WTC11 (cell line): ENCODE results near the gene SUPT3H. TPM values are rescaled to one million over a fixed set of nuclear protein-coding genes. Genes with fewer than 3 reads are reported as not detected.

Experiments used
- ATAC-seq: fragments of 200-7000 bp; cut with Tn5 transposase; 2 replicates; pipeline ENCODE4 v1.10.0; 2021; ENCODE audit warnings: mild to moderate bottlenecking, moderate library complexity
- CTCF ChIA-PET: fragments of 300-600 bp; sonication (Branson Sonifier 250); formaldehyde crosslinking; loops from one replicate; lab custom pipeline; 2021; ENCODE audit warnings: antibody characterized with exemption; lab: Charles Lee
- POLR2A ChIA-PET: fragments of 350-600 bp; sonication (Branson Sonifier 250); formaldehyde crosslinking; loops from one replicate; lab custom pipeline; 2021; ENCODE audit warnings: antibody characterized with exemption; lab: Charles Lee
- DNase-seq: peaks from one replicate; pipeline ENCODE4 v3.0.0; 2021; ENCODE audit warnings: low spot score
- H3K27ac Mint-ChIP-seq: 2 replicates; pipeline ENCODE4 v1.8.0; 2021; ENCODE audit warnings: mixed read lengths
- H3K27me3 Mint-ChIP-seq: 2 replicates; pipeline ENCODE4 v1.8.0; 2021; ENCODE audit warnings: low read depth, mild to moderate bottlenecking, moderate library complexity, mixed read lengths
- H3K36me3 Mint-ChIP-seq: 2 replicates; pipeline ENCODE4 v1.8.0; 2021; ENCODE audit warnings: mixed read lengths
- H3K4me1 Mint-ChIP-seq: 2 replicates; pipeline ENCODE4 v1.8.0; 2022; ENCODE audit warnings: mixed read lengths
- H3K4me3 Mint-ChIP-seq: 2 replicates; pipeline ENCODE4 v1.8.0; 2021; ENCODE audit warnings: mild to moderate bottlenecking, moderate library complexity, mixed read lengths
- H3K9me3 Mint-ChIP-seq: 2 replicates; pipeline ENCODE4 v1.8.0; 2021; ENCODE audit warnings: mixed read lengths
- AR ChIP-seq: fragments of 250-450 bp; sonication (Bioruptor Pico); IDR thresholded peaks from 2 replicates; pipeline ENCODE4 v1.9.0; 2021; ENCODE audit warnings: mild to moderate bottlenecking
- CREB1 ChIP-seq: sonication (generic); formaldehyde crosslinking; IDR thresholded peaks from 2 replicates; pipeline ENCODE4 v1.8.0; 2023; ENCODE audit warnings: mild to moderate bottlenecking, missing genetic modification reagents
- ELF4 ChIP-seq: sonication (generic); formaldehyde crosslinking; IDR thresholded peaks from 2 replicates; pipeline ENCODE4 v1.8.1; 2022; ENCODE audit warnings: low read depth, mild to moderate bottlenecking, moderate library complexity, missing genetic modification reagents
- ERG ChIP-seq: fragments of 250-450 bp; sonication (Bioruptor Pico); IDR thresholded peaks from 2 replicates; pipeline ENCODE4 v1.8.0; 2021; ENCODE audit warnings: mild to moderate bottlenecking
- FOXK1 ChIP-seq: sonication (generic); formaldehyde crosslinking; IDR thresholded peaks from 2 replicates; pipeline ENCODE4 v1.8.0; 2022; ENCODE audit warnings: mild to moderate bottlenecking, moderate library complexity, missing genetic modification reagents
- FOXP4 ChIP-seq: sonication (generic); formaldehyde crosslinking; IDR thresholded peaks from 2 replicates; pipeline ENCODE4 v1.8.0; 2022; ENCODE audit warnings: mild to moderate bottlenecking, missing genetic modification reagents
- GABPB1 ChIP-seq: sonication (generic); formaldehyde crosslinking; IDR thresholded peaks from 2 replicates; pipeline ENCODE4 v1.8.1; 2023; ENCODE audit warnings: mild to moderate bottlenecking, missing genetic modification reagents
- HMGA2 ChIP-seq: fragments of 250-450 bp; sonication (Bioruptor Pico); IDR thresholded peaks from 2 replicates; pipeline ENCODE4 v1.4.0; 2021; ENCODE audit warnings: mild to moderate bottlenecking, moderate library complexity
- NR2C2 ChIP-seq: sonication (generic); formaldehyde crosslinking; IDR thresholded peaks from 2 replicates; pipeline ENCODE4 v1.8.0; 2022; ENCODE audit warnings: mild to moderate bottlenecking, missing genetic modification reagents
- RORB ChIP-seq: fragments of 250-450 bp; sonication (Bioruptor Pico); IDR thresholded peaks from 2 replicates; pipeline ENCODE4 v1.9.0; 2021; ENCODE audit warnings: mild to moderate bottlenecking
- SMAD4 ChIP-seq: sonication (generic); formaldehyde crosslinking; IDR thresholded peaks from 2 replicates; pipeline ENCODE4 v1.8.0; 2022; ENCODE audit warnings: mild to moderate bottlenecking, missing genetic modification reagents
- TCF7 ChIP-seq: sonication (generic); formaldehyde crosslinking; IDR thresholded peaks from 2 replicates; pipeline ENCODE4 v1.8.0; 2022; ENCODE audit warnings: mild to moderate bottlenecking, low read depth, missing genetic modification reagents, moderate library complexity
- USF1 ChIP-seq: sonication (generic); formaldehyde crosslinking; IDR thresholded peaks from 2 replicates; pipeline ENCODE4 v1.8.0; 2022; ENCODE audit warnings: mild to moderate bottlenecking, missing genetic modification reagents
- USF2 ChIP-seq: sonication (generic); formaldehyde crosslinking; IDR thresholded peaks from 2 replicates; pipeline ENCODE4 v1.8.1; 2023; ENCODE audit warnings: mild to moderate bottlenecking, missing genetic modification reagents, moderate library complexity
- ZBTB43 ChIP-seq: sonication (generic); formaldehyde crosslinking; IDR thresholded peaks from 2 replicates; pipeline ENCODE4 v1.8.1; 2023; ENCODE audit warnings: mild to moderate bottlenecking, missing genetic modification reagents
- total RNA-seq: library from RNA; stranded (reverse); gene quantifications from 3 replicates; pipeline ENCODE4 v1.2.3, GENCODE V29; 2021

The SUPT3H gene
- total RNA-seq, 1 experiment from 2014 or later = 15.3 TPM

- Mint-ChIP-seq H3K36me3 (peaks cover 44% of the 10 kb centered on the region), H3K4me1 (peaks cover 52% of the 10 kb centered on the region)
- DNase-seq (peak; percentile 16), ATAC-seq (peak; percentile 85)
- TF ChIP-seq RORB (no peak), USF1 (no peak), ELF4 (CRISPR knock-in tag) (no peak), TCF7 (CRISPR knock-in tag) (no peak), USF2 (CRISPR knock-in tag) (no peak)
- TF ChIP-seq, all 79 proteins: peak for 0
- Mint-ChIP-seq H3K9me3 (peaks cover 44% of the 10 kb centered on the region), H3K27me3 (peaks cover 3% of the 10 kb centered on the region; the same call in 1 of the 2 replicates), H3K27ac (peak overlapping the region; percentile 71), H3K4me3 (no peak overlapping the region)
- ChIA-PET POLR2A (no interaction called here), CTCF (no interaction called here)
These were observed 67.5 kb downstream of the SUPT3H start for GRCh38 chr6:45310118-45310788.

- peaks cover 52% of the 10 kb centered on the region for H3K9me3 Mint-ChIP-seq
- H3K27ac Mint-ChIP-seq = no peak overlapping the region
- H3K36me3 Mint-ChIP-seq = peaks cover 48% of the 10 kb centered on the region
- ATAC-seq (no peak), DNase-seq (no peak)
- peaks cover 3% of the 10 kb centered on the region; the same call in 1 of the 2 replicates for H3K27me3 Mint-ChIP-seq
- no peak for TF ChIP-seq ZBTB43 (CRISPR knock-in tag)
- TF ChIP-seq SMAD4 (CRISPR knock-in tag) = no peak
- no peak for TF ChIP-seq NR2C2
- no peak for TF ChIP-seq HMGA2 (CRISPR knock-in tag)
- TF ChIP-seq RORB = no peak
- TF ChIP-seq FOXK1 (CRISPR knock-in tag) = no peak
- no peak for TF ChIP-seq FOXP4 (CRISPR knock-in tag)
- TF ChIP-seq CREB1 (CRISPR knock-in tag) = no peak
- no peak for TF ChIP-seq ERG (CRISPR knock-in tag)
- TF ChIP-seq AR (CRISPR knock-in tag) = no peak
- no peak for TF ChIP-seq GABPB1
- peaks cover 24% of the 10 kb centered on the region for H3K4me1 Mint-ChIP-seq
- ChIA-PET CTCF (no interaction called here), POLR2A (no interaction called here)
- H3K4me3 Mint-ChIP-seq = no peak overlapping the region
These were observed 72.2 kb downstream of the SUPT3H start for GRCh38 chr6:45305546-45305945.
